GM12892 (cell line): ENCODE results near the gene C5AR2.

ENCODE experiments used
- POLR2A ChIP-seq: IDR thresholded peaks from 2 replicates; pipeline ENCODE4 v1.6.1; 2011; ENCODE audit warnings: low read depth, low read length, control low read depth
- POLR2AphosphoS5 ChIP-seq: IDR thresholded peaks from 2 replicates; pipeline ENCODE4 v1.6.1; 2011; ENCODE audit warnings: low read depth, low read length, control low read depth

- no peak for TF ChIP-seq POLR2AphosphoS5
- no peak for TF ChIP-seq POLR2A
Measured at GRCh38 chr19:47283405-47284059, 48.4 kb upstream of the C5AR2 start.
